ENCODE data around the gene GIPR.

GIPR gene

GRCh38 chr19:45643927-45644771 lies 23.9 kb upstream of the GIPR start:
- DNase-seq (ENCODE audit: low read depth) = no peak
- no peak overlapping the region for H3K4me3 ChIP-seq (ENCODE audit: low read depth, low read length)

GRCh38 chr19:45645068-45645630 lies 22.9 kb upstream of the GIPR start:
- no peak for DNase-seq (ENCODE audit: low read depth)
- peak overlapping the region; percentile 56 for H3K4me3 ChIP-seq (ENCODE audit: low read depth, low read length)

- peak overlapping the region; percentile 56 for H3K4me3 ChIP-seq (ENCODE audit: low read depth, low read length)
- DNase-seq (ENCODE audit: low read depth) = peak; percentile 72
These were observed 22.2 kb upstream of the GIPR start for GRCh38 chr19:45645631-45646344.

- DNase-seq (ENCODE audit: low read depth) = no peak
- H3K4me3 ChIP-seq (ENCODE audit: low read depth, low read length) = peak overlapping the region; percentile 56
These were observed 21.7 kb upstream of the GIPR start for GRCh38 chr19:45646345-45646698.

GRCh38 chr19:45650722-45651121 lies 17.3 kb upstream of the GIPR start:
- no peak for DNase-seq (ENCODE audit: low read depth)
- H3K4me3 ChIP-seq (ENCODE audit: low read depth, low read length) = no peak overlapping the region

GRCh38 chr19:45653634-45654033 lies 14.4 kb upstream of the GIPR start:
- no peak overlapping the region for H3K4me3 ChIP-seq (ENCODE audit: low read depth, low read length)
- DNase-seq (ENCODE audit: low read depth) = no peak

GRCh38 chr19:45655073-45655472 lies 12.9 kb upstream of the GIPR start:
- no peak overlapping the region for H3K4me3 ChIP-seq (ENCODE audit: low read depth, low read length)
- DNase-seq (ENCODE audit: low read depth) = no peak

GRCh38 chr19:45657520-45658167 lies 10.4 kb upstream of the GIPR start:
- no peak for DNase-seq (ENCODE audit: low read depth)
- no peak overlapping the region for H3K4me3 ChIP-seq (ENCODE audit: low read depth, low read length)

GRCh38 chr19:45659096-45659729 lies 8.8 kb upstream of the GIPR start:
- no peak overlapping the region for H3K4me3 ChIP-seq (ENCODE audit: low read depth, low read length)
- DNase-seq (ENCODE audit: low read depth) = no peak

- no peak overlapping the region for H3K4me3 ChIP-seq (ENCODE audit: low read depth, low read length)
- DNase-seq (ENCODE audit: low read depth) = no peak
These were observed 7.4 kb upstream of the GIPR start for GRCh38 chr19:45660636-45661035.

- DNase-seq (ENCODE audit: low read depth) = no peak
- H3K4me3 ChIP-seq (ENCODE audit: low read depth, low read length) = no peak overlapping the region
These were observed 4.2 kb upstream of the GIPR start for GRCh38 chr19:45663800-45664199.

- no peak for DNase-seq (ENCODE audit: low read depth)
- H3K4me3 ChIP-seq (ENCODE audit: low read depth, low read length) = no peak overlapping the region
These were observed 3.4 kb upstream of the GIPR start for GRCh38 chr19:45664575-45664974.

GRCh38 chr19:45668342-45668871 lies 386 bp downstream of the GIPR start:
- H3K4me3 ChIP-seq (ENCODE audit: low read depth, low read length) = peak overlapping the region; percentile 45
- no peak for DNase-seq (ENCODE audit: low read depth)

- peak overlapping the region; percentile 13 for H3K4me3 ChIP-seq (ENCODE audit: low read depth, low read length)
- no peak for DNase-seq (ENCODE audit: low read depth)
These were observed 2.8 kb downstream of the GIPR start for GRCh38 chr19:45670670-45671453.

GRCh38 chr19:45674946-45675345 lies 6.9 kb downstream of the GIPR start:
- DNase-seq (ENCODE audit: low read depth) = no peak
- no peak overlapping the region for H3K4me3 ChIP-seq (ENCODE audit: low read depth, low read length)

- DNase-seq (ENCODE audit: low read depth) = no peak
- H3K4me3 ChIP-seq (ENCODE audit: low read depth, low read length) = peak overlapping the region; percentile 22
These were observed 8.8 kb downstream of the GIPR start for GRCh38 chr19:45676851-45677263.

- H3K4me3 ChIP-seq (ENCODE audit: low read depth, low read length) = peak overlapping the region; percentile 22
- no peak for DNase-seq (ENCODE audit: low read depth)
These were observed 9.6 kb downstream of the GIPR start for GRCh38 chr19:45677351-45678230.

Data from skeletal muscle cell (primary cell).